ENCODE data around the gene SSBP1. TPM values are rescaled to one million over a fixed set of nuclear protein-coding genes. Genes with fewer than 3 reads are reported as not detected.

Gene SSBP1
- total RNA-seq, 1 donor from 2014 or later = 83.8 TPM

DNA sequence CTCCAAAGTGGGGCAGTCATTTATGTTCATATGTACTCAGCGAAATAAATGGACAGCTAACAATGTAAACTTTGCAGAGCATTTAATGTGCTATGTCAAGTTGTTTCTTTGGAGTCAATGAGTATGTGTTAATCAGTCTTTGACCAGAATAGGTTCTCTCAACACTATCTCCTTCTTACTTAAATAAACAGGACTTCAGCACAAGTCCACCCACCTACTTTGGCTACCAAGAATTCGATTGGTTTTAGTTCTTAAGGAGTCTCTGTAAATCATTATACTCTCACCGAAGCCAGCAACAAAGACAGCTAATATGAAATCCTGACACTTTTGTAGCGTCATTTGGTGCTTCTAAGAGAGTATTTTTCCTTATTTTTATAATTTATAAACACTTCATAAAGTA lies 23.1 kb upstream of the SSBP1 start:
- DNase-seq = no peak
- H3K4me1 ChIP-seq = no peaks in the 10 kb centered on the region
- H3K36me3 ChIP-seq = no peaks in the 10 kb centered on the region
- H3K27me3 ChIP-seq (ENCODE audit: low read depth) = no peaks in the 10 kb centered on the region
- no peaks in the 10 kb centered on the region for H3K9me3 ChIP-seq (replicated peaks)
- no peak overlapping the region for H3K4me3 ChIP-seq
- H3K27ac ChIP-seq (replicated peaks) = no peak overlapping the region
- TF ChIP-seq CTCF (IDR thresholded peaks at IDR 0.05; ENCODE audit: borderline replicate concordance) = no peak
- intact Hi-C loops (cut with micrococcal nuclease) = no loop called here

DNA sequence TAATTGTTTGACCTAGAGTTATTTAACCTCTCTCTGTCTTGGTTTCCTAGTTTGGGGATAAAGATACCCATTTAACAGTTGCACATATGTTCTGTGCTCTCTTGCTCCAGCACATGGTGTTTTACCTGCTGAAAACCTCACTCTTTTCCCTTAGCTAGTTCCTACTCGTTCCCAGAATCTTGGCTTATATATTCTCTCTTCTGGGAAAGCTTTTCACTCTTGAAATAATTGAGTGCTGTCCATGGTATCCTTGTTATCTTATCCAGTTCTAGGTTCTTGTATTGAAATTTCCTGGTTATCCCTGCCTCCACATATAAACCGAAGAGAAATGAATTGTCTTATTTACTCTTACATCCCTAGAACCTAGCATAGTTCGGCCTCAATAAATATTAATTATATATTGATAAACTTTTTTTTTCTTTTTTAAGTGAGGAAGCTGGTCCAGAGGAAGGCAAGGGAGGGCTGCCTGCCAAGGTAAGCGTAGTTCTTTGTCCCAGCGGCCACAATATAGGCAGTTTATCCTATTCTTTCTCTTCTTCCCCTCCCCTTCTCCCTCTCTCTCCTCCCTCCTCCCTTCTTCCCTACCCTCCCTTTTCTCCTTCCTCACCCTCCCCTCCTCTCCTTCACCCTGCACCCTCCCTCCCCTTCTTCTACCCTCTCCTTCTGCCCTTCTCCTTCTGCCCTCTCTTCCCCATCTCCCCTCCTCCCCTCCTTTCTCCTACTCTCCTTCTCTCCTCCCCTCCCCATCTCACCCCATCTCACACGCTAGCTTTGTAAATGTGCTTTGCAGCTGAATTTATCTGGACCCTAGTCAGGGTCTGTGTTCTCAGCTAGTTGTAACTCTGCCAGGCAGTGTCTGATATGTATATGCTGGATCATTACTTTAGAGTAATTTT lies 22.1 kb upstream of the SSBP1 start:
- H3K27me3 ChIP-seq (ENCODE audit: low read depth) = no peaks in the 10 kb centered on the region
- no peak overlapping the region for H3K4me3 ChIP-seq
- DNase-seq = no peak
- intact Hi-C loops (cut with micrococcal nuclease) = no loop called here
- H3K36me3 ChIP-seq = no peaks in the 10 kb centered on the region
- no peak for TF ChIP-seq CTCF (IDR thresholded peaks at IDR 0.05; ENCODE audit: borderline replicate concordance)
- no peak overlapping the region for H3K27ac ChIP-seq (replicated peaks)
- no peaks in the 10 kb centered on the region for H3K4me1 ChIP-seq
- H3K9me3 ChIP-seq (replicated peaks) = no peaks in the 10 kb centered on the region

- DNase-seq = no peak
- intact Hi-C loops (cut with micrococcal nuclease) = no loop called here
- H3K9me3 ChIP-seq (replicated peaks) = no peaks in the 10 kb centered on the region
- no peak for TF ChIP-seq CTCF (IDR thresholded peaks at IDR 0.05; ENCODE audit: borderline replicate concordance)
- no peaks in the 10 kb centered on the region for H3K4me1 ChIP-seq
- H3K27ac ChIP-seq (replicated peaks) = no peak overlapping the region
- no peaks in the 10 kb centered on the region for H3K36me3 ChIP-seq
- H3K4me3 ChIP-seq = no peak overlapping the region
- H3K27me3 ChIP-seq (ENCODE audit: low read depth) = no peaks in the 10 kb centered on the region
Observed at GRCh38 chr7:141717450-141717849, 20.7 kb upstream of the SSBP1 start.

DNA sequence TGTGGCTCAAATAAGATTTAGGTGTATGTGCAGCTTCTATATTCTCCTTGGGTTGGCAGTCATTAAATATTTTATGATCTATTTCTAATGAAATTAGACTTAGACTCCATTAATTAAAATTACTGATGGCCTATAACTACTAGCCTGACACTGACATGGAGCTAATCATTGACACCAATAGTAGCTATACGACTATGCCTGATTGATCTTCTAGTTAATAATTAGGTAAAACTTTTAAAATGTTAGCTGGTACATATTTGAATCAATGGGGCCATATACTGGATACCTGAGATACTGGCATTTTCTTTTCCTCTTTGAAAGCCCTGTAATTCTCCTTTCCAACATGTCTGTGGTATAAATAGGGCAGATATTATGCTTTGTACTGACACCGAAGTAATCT lies 15.6 kb upstream of the SSBP1 start:
- Histone ChIP-seq H3K27me3 (ENCODE audit: low read depth) (no peaks in the 10 kb centered on the region), H3K4me1 (no peaks in the 10 kb centered on the region), H3K27ac (replicated peaks) (no peak overlapping the region), H3K9me3 (replicated peaks) (no peaks in the 10 kb centered on the region), H3K4me3 (no peak overlapping the region), H3K36me3 (no peaks in the 10 kb centered on the region)
- no peak for DNase-seq
- intact Hi-C loops (cut with micrococcal nuclease) = no loop called here
- TF ChIP-seq CTCF (IDR thresholded peaks at IDR 0.05; ENCODE audit: borderline replicate concordance) = no peak

GRCh38 chr7:141729020-141729419 lies 9.1 kb upstream of the SSBP1 start:
- Histone ChIP-seq H3K4me3 (no peak overlapping the region), H3K9me3 (replicated peaks) (no peaks in the 10 kb centered on the region), H3K27ac (replicated peaks) (no peak overlapping the region), H3K27me3 (ENCODE audit: low read depth) (no peaks in the 10 kb centered on the region), H3K36me3 (no peaks in the 10 kb centered on the region), H3K4me1 (no peaks in the 10 kb centered on the region)
- intact Hi-C loops (cut with micrococcal nuclease) = no loop called here
- TF ChIP-seq CTCF (IDR thresholded peaks at IDR 0.05; ENCODE audit: borderline replicate concordance) = no peak
- DNase-seq = no peak

All from left ventricle myocardium inferior (tissue), 1 donor.